ENCODE measurements around the gene GNL3.
"Not testable (repeated sequence)": the region's sequence is repeated elsewhere in the genome, so short reads cannot be mapped to it uniquely, and the experiment has no call there.

GNL3 gene, protein sequence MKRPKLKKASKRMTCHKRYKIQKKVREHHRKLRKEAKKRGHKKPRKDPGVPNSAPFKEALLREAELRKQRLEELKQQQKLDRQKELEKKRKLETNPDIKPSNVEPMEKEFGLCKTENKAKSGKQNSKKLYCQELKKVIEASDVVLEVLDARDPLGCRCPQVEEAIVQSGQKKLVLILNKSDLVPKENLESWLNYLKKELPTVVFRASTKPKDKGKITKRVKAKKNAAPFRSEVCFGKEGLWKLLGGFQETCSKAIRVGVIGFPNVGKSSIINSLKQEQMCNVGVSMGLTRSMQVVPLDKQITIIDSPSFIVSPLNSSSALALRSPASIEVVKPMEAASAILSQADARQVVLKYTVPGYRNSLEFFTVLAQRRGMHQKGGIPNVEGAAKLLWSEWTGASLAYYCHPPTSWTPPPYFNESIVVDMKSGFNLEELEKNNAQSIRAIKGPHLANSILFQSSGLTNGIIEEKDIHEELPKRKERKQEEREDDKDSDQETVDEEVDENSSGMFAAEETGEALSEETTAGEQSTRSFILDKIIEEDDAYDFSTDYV

GRCh38 chr3:52685709-52686691 is at the start of gene GNL3, which contains the start of gene PBRM1:
GNL3 (plus strand) TSS chr3:52686032; CDS start chr3:52686093, 61 bp downstream.
PBRM1 (minus strand) TSS chr3:52685913.
- in situ Hi-C loops (cut with MboI; ENCODE audit: low sequenced_read_pairs), result no loop called here

DNA sequence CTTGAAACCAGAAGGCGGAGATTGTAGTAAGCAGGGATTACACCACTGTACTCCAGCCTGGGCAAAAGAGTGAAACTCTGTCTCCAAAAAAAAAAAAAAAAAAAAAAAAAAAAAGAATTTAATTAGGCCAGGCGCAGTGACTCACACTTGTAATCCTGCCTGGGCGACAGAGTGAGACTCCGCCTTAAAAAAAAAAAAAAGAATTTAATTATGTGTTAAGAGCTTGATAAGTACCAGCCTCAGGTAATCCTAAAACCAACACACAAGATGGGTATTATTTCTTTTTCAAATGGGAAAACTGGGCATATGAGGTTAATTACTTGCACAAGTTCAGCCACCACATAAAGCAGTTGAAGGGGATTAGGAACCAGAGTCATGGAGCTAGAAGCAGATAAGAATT is 49.2 kb upstream of the GNL3 start:
- in situ Hi-C loops (cut with MboI; ENCODE audit: low sequenced_read_pairs), result no loop called here

- in situ Hi-C loops (cut with MboI; ENCODE audit: low sequenced_read_pairs), result no loop called here
These were observed 40.3 kb upstream of the GNL3 start for GRCh38 chr3:52645549-52645948.

DNA sequence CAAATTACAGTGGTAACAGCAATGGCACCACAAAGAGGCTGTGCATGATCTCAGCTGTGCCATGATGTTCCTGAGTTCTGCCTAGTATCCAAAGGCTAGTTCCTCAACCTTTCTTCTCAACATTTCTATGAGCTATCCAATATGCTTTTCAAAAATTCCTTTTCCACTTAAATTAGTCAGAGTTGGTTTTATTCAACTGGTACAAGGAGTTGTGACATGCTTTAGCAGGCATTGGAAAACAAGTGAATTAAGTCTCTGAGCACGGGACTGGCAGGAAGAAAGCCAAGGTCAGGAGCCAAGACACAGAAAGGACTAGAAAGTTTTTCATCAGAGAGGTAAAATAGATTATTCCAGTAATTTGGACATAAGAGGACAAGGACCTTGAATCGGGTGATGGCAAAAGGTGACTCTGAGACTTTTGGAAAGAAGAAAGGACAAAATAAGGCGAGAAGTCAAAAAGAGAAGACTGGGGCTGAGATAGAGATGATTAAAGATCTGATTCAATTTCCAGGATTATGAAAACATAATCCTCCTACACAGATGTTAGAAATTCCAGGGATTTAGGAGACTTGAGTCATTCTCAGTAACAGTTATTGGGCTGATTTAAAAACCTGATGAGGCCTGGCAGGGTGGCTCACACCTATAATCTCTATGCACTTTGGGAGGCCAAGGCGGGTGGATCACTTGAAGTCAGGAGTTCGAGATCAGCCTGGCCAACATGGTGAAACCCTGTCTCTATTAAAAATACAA is 36.2 kb upstream of the GNL3 start:
- in situ Hi-C loops (cut with MboI; ENCODE audit: low sequenced_read_pairs), result no loop called here

GRCh38 chr3:52650439-52650838 is 35.4 kb upstream of the GNL3 start:
- in situ Hi-C loops (cut with MboI; ENCODE audit: low sequenced_read_pairs), result no loop called here

DNA sequence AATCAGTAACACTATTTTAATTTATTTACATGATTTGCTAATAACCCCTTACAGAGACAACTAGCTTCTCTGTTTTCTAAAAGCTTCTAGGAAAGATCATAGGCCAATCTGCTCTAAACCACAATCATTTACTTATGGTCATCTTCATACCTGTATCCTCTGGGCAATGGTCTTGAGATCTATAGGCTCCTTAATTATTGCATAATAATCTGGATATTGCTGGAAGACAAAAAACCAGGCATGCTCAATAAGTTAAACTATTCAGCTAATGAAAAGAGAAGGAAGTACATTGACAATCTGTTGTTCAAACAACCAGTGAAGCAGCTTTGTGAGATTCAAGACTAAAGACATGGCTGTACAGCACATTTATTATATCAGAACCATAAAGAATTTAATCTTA is 34.2 kb upstream of the GNL3 start:
- in situ Hi-C loops (cut with MboI; ENCODE audit: low sequenced_read_pairs), result no loop called here

GRCh38 chr3:52655895-52656294 is 29.9 kb upstream of the GNL3 start:
- in situ Hi-C loops (cut with MboI; ENCODE audit: low sequenced_read_pairs), result no loop called here

- in situ Hi-C loops (cut with MboI; ENCODE audit: low sequenced_read_pairs), result no loop called here
These were observed 25.8 kb upstream of the GNL3 start for GRCh38 chr3:52660046-52660445.

GRCh38 chr3:52663098-52663497 is 22.7 kb upstream of the GNL3 start:
- in situ Hi-C loops (cut with MboI; ENCODE audit: low sequenced_read_pairs), result no loop called here

DNA sequence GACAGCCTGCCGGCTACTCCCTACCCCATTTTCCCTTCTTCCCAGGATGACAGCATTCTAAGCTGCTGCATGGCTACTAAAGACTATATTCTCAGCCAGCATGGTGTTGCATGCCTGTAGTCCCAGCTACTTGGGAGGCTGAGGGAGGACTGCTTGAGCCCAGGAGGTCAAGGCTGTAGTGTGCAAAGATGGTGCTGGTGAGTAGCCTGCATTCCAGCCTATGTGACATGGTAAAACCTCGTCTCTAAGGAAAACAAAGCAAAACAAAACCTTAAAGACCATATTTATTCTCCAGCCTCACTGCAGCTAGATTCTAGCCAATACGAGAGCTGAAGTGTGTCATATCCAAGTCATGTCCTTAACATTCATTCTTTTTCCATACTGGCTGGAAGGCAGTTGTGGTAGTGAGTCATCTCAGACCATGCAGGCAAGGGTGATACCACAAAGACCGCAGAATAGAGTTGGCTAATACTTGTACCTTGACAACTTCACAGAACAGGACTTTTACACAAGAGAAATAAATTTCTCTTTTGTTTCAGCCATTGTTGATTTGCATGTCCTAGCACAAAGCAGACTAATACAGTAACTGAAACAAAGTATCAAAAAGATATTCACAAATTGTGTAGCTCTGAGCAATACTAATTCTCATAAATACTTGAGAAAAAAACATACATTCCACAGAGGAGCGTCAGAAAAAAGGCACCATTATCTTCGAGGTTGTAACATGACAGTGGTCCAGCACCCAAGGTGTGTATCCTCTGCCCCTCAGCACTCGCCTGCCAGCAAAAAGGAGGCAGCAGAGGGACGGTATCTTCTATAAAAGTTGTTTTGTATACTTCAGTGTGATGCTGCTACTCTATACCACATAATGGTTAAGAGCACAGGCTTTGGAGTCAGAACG is 15.0 kb upstream of the GNL3 start:
- in situ Hi-C loops (cut with MboI; ENCODE audit: low sequenced_read_pairs), result no loop called here

GRCh38 chr3:52671676-52672075 is 14.2 kb upstream of the GNL3 start:
- in situ Hi-C loops (cut with MboI; ENCODE audit: low sequenced_read_pairs), result no loop called here

- in situ Hi-C loops (cut with MboI; ENCODE audit: low sequenced_read_pairs), result not testable (repeated sequence)
These were observed 9.6 kb upstream of the GNL3 start for GRCh38 chr3:52676201-52676600.

DNA sequence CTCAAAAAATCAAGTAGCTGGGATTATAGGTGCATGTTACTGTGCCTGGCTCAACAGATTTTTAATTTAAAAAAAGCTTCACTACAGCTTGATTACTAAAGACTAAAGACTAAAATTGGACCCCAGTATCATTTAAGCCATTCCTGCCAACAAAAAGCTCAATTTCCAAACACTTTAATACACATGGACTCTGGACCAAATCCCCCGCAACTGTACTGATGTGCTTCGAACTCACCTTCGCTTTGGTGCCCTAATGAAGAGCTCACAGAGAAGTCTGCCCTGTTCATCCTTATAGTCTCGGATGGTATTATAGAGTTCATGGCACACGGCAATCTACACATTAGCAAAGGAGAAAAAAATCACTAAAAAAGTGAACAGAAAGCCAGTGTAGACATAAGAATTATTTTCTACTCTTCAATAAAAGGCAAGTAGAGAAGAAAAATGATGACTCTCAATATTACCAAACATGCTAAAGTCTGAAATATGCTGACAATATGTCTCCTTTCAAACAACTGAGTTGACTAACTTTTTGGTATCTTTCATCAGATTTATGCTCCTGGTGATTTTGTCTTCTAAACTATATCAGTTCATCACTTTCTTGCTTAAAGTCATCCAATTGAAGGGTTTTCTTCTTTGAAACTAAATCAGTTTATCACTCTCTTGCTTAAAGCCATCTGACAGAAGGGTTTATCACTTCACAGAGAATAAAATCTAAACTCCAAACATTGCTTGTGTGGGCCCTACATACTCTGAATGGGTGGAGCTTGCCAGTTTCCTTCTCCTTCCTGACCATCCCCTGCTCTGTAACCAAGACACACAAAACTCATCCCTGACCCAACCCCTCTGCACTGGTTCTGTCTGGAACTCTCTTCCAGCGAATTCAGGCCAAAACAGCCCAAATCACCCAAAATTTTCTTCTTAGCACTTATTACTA is 7.3 kb upstream of the GNL3 start:
- in situ Hi-C loops (cut with MboI; ENCODE audit: low sequenced_read_pairs), result no loop called here

- in situ Hi-C loops (cut with MboI; ENCODE audit: low sequenced_read_pairs), result no loop called here
These were observed 6.7 kb upstream of the GNL3 start for GRCh38 chr3:52679199-52679538.

GRCh38 chr3:52679811-52680210 is 6.0 kb upstream of the GNL3 start:
- in situ Hi-C loops (cut with MboI; ENCODE audit: low sequenced_read_pairs), result no loop called here

- in situ Hi-C loops (cut with MboI; ENCODE audit: low sequenced_read_pairs), result no loop called here
These were observed 4.2 kb upstream of the GNL3 start for GRCh38 chr3:52681596-52681995.

DNA sequence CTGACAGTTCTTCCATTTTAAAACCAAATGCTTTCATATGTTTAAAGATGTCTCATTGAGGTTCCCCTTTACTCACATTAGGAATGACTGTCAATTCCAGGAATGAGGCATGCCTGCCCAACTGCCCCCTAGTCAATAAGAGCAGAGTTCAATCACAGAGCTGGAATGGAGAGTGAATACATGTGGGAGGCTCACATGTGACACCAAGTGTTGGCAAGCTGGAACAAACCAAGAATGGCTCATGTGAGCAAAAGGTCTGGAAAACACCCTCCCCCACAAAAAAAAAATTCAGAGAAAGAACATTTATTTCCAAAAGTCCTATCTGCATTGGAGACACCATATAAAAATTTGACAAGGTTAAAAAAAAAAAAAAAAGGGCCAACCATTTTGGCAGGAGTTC is 3.8 kb upstream of the GNL3 start:
- in situ Hi-C loops (cut with MboI; ENCODE audit: low sequenced_read_pairs), result no loop called here

DNA sequence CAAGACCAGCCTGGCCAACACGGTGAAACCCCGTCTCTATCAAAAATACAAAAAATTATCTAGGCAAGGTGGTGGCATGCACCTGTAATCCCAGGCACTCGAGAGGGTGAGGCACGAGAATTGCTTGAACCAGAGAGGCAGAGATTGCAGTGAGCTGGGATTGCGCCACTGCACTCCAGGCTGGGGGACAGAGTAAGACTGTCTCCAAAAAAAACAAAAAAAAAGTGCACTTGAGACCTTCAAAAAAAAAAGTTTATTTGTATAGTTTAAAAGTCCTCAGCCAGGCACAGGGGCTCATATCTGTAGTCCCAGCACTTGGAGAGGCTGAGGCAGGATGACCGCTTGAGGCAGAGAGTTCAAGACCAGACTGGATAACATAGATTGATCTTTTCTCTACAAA is 2.2 kb upstream of the GNL3 start:
- in situ Hi-C loops (cut with MboI; ENCODE audit: low sequenced_read_pairs), result no loop called here

- in situ Hi-C loops (cut with MboI; ENCODE audit: low sequenced_read_pairs), result no loop called here
These were observed 1.6 kb upstream of the GNL3 start for GRCh38 chr3:52684184-52684583.

All from hTERT RPE-1 (cell line).